Thyroid gland (tissue), 4 donors: Measurements from ENCODE around the gene CENPM. TPM values are rescaled to one million over a fixed set of nuclear protein-coding genes. Genes with fewer than 3 reads are reported as not detected.

ENCODE experiments used
- DNase-seq, 2 donors: peaks; one replicate each; pipeline ENCODE4 v3.0.0-alpha.2; 2019
- H3K27ac ChIP-seq, 3 donors: fragments of 200-600 bp; sonication (generic); 1 replicate in 2 of 3; 2 replicates in 1 of 3; pipeline ENCODE4 v1.5.1; 2016 to 2019; ENCODE audit warnings: mild to moderate bottlenecking in 1 of 3, moderate library complexity in 1 of 3
- H3K27me3 ChIP-seq: fragments of 200-600 bp; sonication (generic); one replicate; pipeline ENCODE4 v1.5.1; 2019
- H3K36me3 ChIP-seq, 2 donors: fragments of 200-600 bp; sonication (generic); one replicate each; pipeline ENCODE4 v1.5.1; 2016 to 2019
- H3K4me1 ChIP-seq, 2 donors: fragments of 200-600 bp; sonication (generic); one replicate each; pipeline ENCODE4 v1.5.1; 2017 to 2019
- H3K4me3 ChIP-seq, 3 donors: fragments of 200-600 bp; sonication (generic); replicated peaks in 1 of 3; 1 replicate in 2 of 3; 2 replicates in 1 of 3; pipeline ENCODE4 v1.5.1; 2016; ENCODE audit warnings: mild to moderate bottlenecking in 1 of 3
- H3K9me3 ChIP-seq: fragments of 200-600 bp; sonication (generic); one replicate; pipeline ENCODE4 v1.5.1; 2017
- POLR2A ChIP-seq, 2 donors: fragments of 450-650 bp; IDR thresholded peaks; one replicate each; pipeline ENCODE4 v1.6.1; 2017; ENCODE audit warnings: antibody characterized with exemption in 2 of 2, mild to moderate bottlenecking in 2 of 2, moderate library complexity in 1 of 2
- WGBS, 2 donors: methylation state at CpG; one replicate each; pipeline ENCODE4 v1.1.5; 2017; 5-methylcytosine and 5-hydroxymethylcytosine counted together
- intact Hi-C: fragments of 100-400 bp; cut with DNase I; formaldehyde crosslinking; loops from one replicate; pipeline ENCODE4 v1.15.1; 2023
- total RNA-seq, 4 donors: library from RNA; depleted of rRNA; stranded (reverse); fragments of >200 nt; gene quantifications; one replicate each; pipeline ENCODE4 v1.2.3, GENCODE V29; 2016
- TF ChIP-seq, protein P1 (sequence below), 6 experiments: fragments of 200-600 bp in 3 of 6; fragments of 450-650 bp in 3 of 6; sonication (generic) in 3 of 6; IDR thresholded peaks; one replicate each; pipeline ENCODE4 v1.5.1; 2016 to 2019; ENCODE audit warnings: antibody characterized with exemption in 6 of 6, mild to moderate bottlenecking in 2 of 6, inconsistent platforms in 1 of 6, moderate library complexity in 1 of 6

The CENPM gene
- total RNA-seq, 4 donors from 2014 or later, result 0.56 TPM; not detected in 3

DNA sequence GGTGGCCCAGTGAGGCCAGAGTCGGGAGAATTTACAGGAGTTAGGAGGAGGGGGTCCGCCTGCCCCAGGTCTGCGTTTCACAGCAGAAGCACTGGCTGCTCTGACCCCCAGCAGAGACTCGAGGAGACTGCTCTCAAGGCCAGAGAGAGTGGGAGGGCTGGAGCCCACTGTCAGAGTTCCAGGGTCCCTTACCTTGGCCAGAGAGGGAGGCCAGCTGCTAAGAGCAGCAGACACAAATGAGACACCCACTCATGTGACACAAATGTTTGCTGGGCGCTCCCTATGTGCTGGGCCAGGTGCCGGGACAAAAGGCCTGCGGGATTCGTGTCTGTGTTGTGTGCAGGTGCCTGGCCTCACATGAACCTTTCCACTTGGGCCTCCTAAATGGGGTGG, 17.5 kb downstream of the CENPM start:
- Histone ChIP-seq H3K9me3 (no peaks in the 10 kb centered on the region), H3K4me3 (no peak overlapping the region), H3K4me1 (peaks cover 0 to 10% of the 10 kb centered on the region in 2 donors), H3K27ac (no peak overlapping the region), H3K27me3 (peaks cover 6% of the 10 kb centered on the region), H3K36me3 (no peaks in the 10 kb centered on the region)
- no peak for DNase-seq
- intact Hi-C loops, result no loop called here
- TF ChIP-seq, protein P1, sequence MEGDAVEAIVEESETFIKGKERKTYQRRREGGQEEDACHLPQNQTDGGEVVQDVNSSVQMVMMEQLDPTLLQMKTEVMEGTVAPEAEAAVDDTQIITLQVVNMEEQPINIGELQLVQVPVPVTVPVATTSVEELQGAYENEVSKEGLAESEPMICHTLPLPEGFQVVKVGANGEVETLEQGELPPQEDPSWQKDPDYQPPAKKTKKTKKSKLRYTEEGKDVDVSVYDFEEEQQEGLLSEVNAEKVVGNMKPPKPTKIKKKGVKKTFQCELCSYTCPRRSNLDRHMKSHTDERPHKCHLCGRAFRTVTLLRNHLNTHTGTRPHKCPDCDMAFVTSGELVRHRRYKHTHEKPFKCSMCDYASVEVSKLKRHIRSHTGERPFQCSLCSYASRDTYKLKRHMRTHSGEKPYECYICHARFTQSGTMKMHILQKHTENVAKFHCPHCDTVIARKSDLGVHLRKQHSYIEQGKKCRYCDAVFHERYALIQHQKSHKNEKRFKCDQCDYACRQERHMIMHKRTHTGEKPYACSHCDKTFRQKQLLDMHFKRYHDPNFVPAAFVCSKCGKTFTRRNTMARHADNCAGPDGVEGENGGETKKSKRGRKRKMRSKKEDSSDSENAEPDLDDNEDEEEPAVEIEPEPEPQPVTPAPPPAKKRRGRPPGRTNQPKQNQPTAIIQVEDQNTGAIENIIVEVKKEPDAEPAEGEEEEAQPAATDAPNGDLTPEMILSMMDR (IDR thresholded peaks at IDR 0.05), result no peak
- TF ChIP-seq POLR2A (IDR thresholded peaks at IDR 0.05), result no peak
- 78% methylated on average over 7 to 8 of the region's 8 CpGs for WGBS, 2 donors

DNA sequence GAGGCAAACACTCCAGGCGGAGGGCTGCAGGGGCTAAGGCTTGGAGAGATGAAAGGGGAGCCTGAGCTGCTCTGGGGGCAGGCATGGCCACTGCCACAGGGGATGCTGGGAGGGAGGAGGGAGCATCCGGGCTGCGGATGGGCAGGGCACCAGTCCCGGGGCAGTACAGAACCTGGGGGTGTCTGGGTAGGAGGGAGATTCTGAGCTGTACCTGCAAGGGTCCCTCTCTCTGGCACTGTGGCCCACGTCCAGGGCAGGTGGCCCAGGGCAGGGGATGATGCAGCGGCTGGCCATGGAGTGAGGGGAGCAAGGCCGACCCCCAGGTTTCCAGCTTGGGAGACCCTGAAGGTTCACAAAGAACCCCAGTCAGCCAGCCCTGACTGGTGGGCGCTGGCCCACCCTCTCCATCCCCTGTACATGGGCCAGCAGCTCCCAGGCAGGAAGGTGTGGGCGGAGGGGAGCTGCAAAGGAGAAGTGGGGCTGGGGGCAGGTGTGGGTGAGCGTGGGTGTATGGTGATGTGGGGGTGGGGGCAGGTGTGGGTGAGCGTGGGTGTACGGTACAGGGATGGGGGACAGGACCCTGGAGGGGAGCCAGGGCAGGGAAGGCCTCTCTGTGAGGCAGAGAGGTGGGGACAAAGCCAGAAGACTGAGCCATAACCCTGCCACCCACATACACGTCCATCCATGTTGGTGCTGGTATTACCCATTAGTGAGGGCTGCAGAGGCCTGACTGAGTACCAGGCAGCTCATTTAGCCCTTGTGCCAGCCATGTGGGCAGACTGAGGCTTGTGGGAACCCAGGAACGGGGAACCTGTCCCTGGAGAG, 18.1 kb downstream of the CENPM start:
- TF ChIP-seq, protein P1 (IDR thresholded peaks at IDR 0.05), result no peak
- TF ChIP-seq POLR2A (IDR thresholded peaks at IDR 0.05), result no peak
- Histone ChIP-seq H3K36me3 (no peaks in the 10 kb centered on the region), H3K4me1 (peaks cover 0 to 10% of the 10 kb centered on the region in 2 donors), H3K27me3 (peaks cover 6% of the 10 kb centered on the region), H3K27ac (no peak overlapping the region), H3K4me3 (no peak overlapping the region), H3K9me3 (no peaks in the 10 kb centered on the region)
- no peak for DNase-seq
- WGBS, 2 donors, result 76 to 83% methylated on average over 12 to 13 of the region's 14 CpGs
- intact Hi-C loops, result no loop called here

DNA sequence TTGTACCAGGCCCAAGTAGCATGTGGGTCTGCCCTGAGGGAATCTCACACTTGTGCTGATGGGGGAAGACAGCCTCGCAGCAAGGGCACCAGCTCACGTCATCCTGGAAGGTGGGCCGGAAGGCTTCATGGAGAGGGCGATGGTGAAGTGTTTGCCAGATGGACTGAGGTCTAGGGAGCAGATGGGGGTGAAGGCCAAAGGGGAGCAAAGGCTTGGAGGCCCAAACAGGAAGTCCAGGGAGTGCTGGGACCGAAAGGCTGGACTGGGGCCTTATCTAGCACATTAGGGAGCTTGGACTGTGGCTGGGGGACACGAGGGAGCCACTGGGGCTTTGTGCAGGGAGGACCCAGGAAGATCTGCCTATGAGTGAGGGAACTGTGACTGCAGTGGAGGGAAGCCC, 19.1 kb downstream of the CENPM start:
- no peak for DNase-seq
- Histone ChIP-seq H3K27me3 (peaks cover 6% of the 10 kb centered on the region), H3K4me1 (peaks cover 0 to 10% of the 10 kb centered on the region in 2 donors), H3K9me3 (no peaks in the 10 kb centered on the region), H3K36me3 (no peaks in the 10 kb centered on the region), H3K4me3 (no peak overlapping the region), H3K27ac (no peak overlapping the region)
- TF ChIP-seq, protein P1 (IDR thresholded peaks at IDR 0.05), result no peak
- TF ChIP-seq POLR2A (IDR thresholded peaks at IDR 0.05), result no peak
- intact Hi-C loops, result no loop called here
- WGBS, 2 donors, result 85 to 89% methylated on average over 6 of the region's 6 CpGs

DNA sequence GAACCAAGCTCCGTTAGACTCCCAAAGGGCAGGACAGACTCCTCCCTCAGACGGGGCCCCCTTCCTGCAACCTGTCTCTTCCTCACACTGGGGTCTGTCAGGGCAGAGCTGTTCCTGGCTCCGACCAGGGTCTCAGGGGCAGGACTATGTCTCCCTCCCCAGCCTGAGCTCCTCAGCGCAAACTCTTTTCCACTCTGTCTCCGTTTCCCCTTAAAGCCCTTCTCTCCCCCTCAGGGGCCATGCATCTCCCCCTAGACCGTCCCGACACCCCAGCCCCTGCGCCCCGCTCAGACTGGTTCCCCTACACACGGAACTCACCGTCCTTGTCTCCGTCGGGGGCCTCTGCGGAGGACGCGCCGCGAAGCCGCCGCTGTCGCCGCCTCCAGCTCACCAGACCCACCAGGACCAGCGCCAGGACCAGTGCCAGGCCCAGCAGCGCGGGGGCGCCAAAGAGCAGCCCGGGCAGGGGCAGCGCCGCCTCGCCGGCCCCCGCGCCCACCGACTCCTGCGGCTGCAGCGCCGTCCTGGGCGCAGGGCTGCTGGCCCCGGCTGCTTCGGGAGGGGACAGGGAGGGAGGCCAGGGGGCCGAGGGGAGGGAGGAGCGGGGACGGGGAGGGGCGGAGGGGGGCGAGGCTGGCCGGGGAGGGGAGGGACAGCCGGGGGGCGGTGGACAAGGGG, 21.0 kb downstream of the CENPM start:
- Histone ChIP-seq H3K27ac (no peak overlapping the region), H3K27me3 (peaks cover 6% of the 10 kb centered on the region), H3K4me3 (peak overlapping the region in 1 of 3 donors; percentile 32), H3K9me3 (no peaks in the 10 kb centered on the region), H3K4me1 (peaks cover 0 to 10% of the 10 kb centered on the region in 2 donors), H3K36me3 (no peaks in the 10 kb centered on the region)
- DNase-seq, result peak; percentile 37 to 39
- intact Hi-C loops, result no loop called here
- TF ChIP-seq POLR2A (IDR thresholded peaks at IDR 0.05), result no peak
- TF ChIP-seq, protein P1 (IDR thresholded peaks at IDR 0.05), result peak in 4 of 6 experiments; percentile 12 to 60 (median 48)
- WGBS, 2 donors, result 18 to 22% methylated on average over 14 to 15 of the region's 48 CpGs
